GM06990 (cell line): ENCODE data around the gene PIGL.

Experiments
- DNase-seq: peaks from one replicate; pipeline ENCODE4 v3.0.0-alpha.2; 2011; ENCODE audit not compliant: insufficient read length; ENCODE audit errors: extremely low read depth
- H3K27me3 ChIP-seq: replicated peaks from 2 replicates; pipeline ENCODE4 v1.6.0; 2011; ENCODE audit warnings: low read length; ENCODE audit not compliant: control insufficient read depth, insufficient read depth
- H3K36me3 ChIP-seq: 2 replicates; pipeline ENCODE4 v1.5.1; 2011; ENCODE audit warnings: low read length; ENCODE audit not compliant: control insufficient read depth, insufficient read depth
- H3K4me3 ChIP-seq: replicated peaks from 2 replicates; pipeline ENCODE4 v1.5.1; 2011; ENCODE audit warnings: low read depth, mild to moderate bottlenecking, control low read depth, low read length
- CTCF ChIP-seq: IDR thresholded peaks from 2 replicates; pipeline ENCODE4 v1.5.1; 2011; ENCODE audit warnings: low read length, control low read depth, mild to moderate bottlenecking, inconsistent platforms; ENCODE audit not compliant: insufficient read depth, poor library complexity, severe bottlenecking

Gene PIGL

GRCh38 chr17:16364625-16365024 is 147.6 kb downstream of the PIGL start:
- no peak for DNase-seq
- Histone ChIP-seq H3K36me3 (no peaks in the 10 kb centered on the region), H3K4me3 (no peak overlapping the region), H3K27me3 (no peaks in the 10 kb centered on the region)
- no peak for TF ChIP-seq CTCF

- DNase-seq = no peak
- Histone ChIP-seq H3K27me3 (no peaks in the 10 kb centered on the region), H3K36me3 (no peaks in the 10 kb centered on the region), H3K4me3 (no peak overlapping the region)
- TF ChIP-seq CTCF = no peak
Measured at GRCh38 chr17:16371742-16372141, 154.7 kb downstream of the PIGL start.

GRCh38 chr17:16374146-16374938 is 157.3 kb downstream of the PIGL start:
- Histone ChIP-seq H3K4me3 (no peak overlapping the region), H3K27me3 (no peaks in the 10 kb centered on the region), H3K36me3 (no peaks in the 10 kb centered on the region)
- DNase-seq = no peak
- no peak for TF ChIP-seq CTCF
